CD4-positive, alpha-beta T cell treated with Interleukin-6 at 100 ng/mL for 8 hours (primary cell): ENCODE data around the gene VSIG10L.

ENCODE experiments used
- DNase-seq: peaks from one replicate; pipeline ENCODE4 v3.0.0-alpha.2; 2020; ENCODE audit warnings: mixed read lengths, low spot score

Gene VSIG10L

DNA sequence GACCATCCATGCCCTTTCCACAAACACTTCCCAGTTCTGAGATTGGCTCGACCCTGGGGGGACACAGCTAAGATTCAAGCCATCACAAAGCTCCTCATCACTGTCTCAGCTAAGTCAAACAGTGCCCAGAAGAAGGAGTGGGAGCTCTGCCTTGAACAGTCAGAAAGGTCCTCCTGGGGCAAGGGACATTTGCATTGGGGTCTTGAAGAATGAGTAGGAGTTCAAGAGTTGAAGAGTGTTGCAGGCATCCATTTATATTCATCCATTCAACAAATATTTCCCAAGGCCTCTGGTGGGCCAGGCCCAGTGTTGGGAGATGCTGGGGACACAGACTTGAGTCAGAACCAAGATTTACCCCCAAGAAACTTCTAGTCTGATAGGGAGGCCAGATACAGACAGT lies 24.0 kb downstream of the VSIG10L start:
- DNase-seq = no peak

DNA sequence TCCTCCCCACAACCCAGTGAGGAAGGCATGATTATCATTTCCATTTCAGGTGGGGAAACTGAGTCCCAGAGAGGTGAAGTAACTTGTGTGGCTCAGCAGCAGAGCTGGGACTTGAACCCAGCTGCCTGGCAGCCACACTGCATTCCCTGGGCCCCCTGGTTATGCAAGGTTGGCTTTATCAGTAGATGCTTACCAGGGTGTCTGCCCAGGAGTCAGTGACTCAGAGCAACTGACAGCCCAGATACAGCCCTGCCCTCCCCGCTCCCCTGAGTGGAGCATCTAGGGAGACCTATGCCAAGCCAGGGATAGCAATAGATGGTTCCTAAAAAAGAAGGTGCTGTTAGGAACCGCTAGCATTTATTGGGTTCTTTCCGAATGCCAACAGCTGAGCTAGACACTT lies 24.6 kb downstream of the VSIG10L start:
- DNase-seq = no peak

DNA sequence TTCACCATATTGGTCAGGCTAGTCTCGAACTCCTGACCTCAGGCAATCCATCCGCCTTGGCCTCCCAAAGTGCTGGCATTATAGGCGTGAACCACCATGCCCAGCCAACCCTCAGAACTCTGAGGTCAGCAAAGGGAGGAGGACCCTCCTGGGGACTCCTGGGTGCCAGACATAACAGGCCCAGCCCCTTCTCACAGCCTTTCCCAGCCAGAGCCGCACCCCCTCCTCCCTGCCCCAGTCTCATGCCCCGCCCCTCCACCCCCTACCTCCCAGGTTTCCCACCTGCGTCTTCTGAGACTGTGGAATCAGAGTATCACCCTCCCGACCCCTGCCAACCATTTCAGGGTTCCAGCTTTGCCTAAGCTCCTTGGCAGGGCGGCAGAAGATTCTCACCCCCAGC lies 25.3 kb downstream of the VSIG10L start:
- DNase-seq = no peak

DNA sequence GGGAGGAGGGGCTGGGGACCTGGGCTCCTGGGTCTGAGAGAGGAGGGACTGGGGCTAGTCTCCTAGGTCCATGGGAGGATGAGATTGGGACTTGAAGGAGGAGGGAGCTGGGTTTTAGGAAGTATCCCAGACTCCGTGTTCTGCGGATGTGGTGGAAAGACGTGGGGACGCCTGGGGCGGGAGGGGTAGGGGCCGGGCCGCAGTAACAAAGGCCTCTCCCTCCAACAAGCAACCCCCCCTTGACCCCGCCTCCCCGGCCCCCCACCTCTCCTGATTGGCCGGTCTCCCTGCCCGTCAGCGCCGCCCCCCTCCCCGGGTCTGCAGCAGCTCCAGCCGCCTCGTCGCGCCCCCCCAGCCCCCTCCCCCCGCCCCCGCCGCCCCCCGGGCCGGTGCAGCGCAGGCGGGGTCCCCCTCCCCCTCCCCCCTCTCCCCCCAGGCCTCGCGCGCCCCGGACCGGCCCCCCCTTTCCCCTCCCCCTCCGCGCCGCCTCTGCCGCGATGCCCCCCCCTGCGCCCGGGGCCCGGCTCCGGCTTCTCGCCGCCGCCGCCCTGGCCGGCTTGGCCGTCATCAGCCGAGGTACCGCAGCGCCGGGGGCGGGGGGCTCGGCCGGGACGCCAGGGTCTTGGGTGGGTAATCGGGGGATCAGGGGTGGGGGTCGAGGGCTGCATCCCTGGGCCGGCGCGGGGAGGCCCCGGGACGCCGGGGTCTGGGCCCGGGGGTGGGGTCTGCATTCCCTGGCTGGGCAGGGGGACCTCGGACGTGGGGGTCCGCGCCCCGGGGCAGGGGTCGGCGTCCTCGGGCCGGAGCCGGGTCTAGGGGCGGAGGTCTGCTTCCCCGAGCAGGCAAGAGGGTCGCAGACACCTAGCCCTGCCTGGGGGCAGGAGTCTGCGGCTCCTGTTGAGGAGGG lies 30.3 kb downstream of the VSIG10L start, which contains the start of gene IGLON5:
IGLON5 (plus strand) TSS at position 294 of the 907 bp plus-strand sequence; CDS start at position 498, 204 bp downstream.
- DNase-seq = no peak

DNA sequence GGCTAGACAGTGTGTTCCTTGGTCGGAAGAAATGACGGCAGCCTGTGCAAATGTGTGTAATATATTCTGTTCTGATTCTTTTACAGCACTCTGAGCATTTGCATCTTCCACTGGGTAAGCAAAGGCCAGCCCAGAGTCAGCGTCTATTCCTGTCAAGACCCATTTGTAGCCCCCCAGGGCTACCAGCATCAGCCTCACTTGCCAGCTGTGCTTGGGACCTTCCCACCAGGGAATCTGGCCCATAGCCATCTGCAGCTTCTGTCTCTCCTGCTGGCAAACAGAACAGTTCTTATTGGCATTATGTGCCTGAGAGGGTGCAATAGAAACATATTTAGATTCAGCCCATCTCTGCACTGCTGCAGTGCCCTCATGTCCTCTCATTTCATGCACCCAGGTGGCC lies 36.5 kb downstream of the VSIG10L start:
- no peak for DNase-seq

DNA sequence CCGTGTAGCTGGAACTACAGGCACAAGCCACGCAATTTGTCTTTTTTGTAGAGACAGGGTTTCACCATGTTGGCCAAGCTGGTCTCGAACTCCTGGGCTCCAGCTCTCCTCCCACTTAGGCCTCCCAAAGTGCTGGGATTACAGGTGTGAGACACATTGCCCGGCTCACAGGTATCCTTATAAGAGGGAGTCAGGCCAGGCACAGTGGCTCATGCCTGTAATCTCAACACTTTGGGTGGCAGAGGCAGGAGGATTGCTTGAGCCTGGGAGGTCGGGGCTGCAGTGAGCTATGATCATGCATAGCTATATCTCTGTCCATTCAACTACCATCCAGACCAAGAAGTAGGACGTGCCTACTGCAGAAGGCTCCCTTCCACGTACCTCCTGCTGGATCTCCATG lies 40.7 kb downstream of the VSIG10L start:
- DNase-seq = no peak

DNA sequence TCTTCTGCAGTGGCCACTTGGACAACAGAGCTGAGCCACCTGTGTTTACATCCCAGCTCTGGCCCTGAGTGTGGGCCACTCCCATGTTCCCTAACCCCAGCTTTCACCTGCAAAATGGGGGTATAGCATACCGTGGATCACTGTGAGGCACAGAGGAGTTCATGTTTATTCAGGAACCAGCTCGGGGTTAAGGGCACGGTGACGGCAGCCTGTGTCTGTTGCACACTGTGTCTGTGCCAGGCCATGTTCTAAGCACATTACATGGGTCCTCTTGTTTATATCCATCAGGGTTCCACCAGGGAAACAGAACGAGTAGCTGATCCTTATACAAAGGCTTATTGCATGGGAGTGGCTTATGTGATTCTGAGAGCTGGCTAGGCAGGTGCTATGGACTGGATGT lies 44.5 kb downstream of the VSIG10L start:
- no peak for DNase-seq

DNA sequence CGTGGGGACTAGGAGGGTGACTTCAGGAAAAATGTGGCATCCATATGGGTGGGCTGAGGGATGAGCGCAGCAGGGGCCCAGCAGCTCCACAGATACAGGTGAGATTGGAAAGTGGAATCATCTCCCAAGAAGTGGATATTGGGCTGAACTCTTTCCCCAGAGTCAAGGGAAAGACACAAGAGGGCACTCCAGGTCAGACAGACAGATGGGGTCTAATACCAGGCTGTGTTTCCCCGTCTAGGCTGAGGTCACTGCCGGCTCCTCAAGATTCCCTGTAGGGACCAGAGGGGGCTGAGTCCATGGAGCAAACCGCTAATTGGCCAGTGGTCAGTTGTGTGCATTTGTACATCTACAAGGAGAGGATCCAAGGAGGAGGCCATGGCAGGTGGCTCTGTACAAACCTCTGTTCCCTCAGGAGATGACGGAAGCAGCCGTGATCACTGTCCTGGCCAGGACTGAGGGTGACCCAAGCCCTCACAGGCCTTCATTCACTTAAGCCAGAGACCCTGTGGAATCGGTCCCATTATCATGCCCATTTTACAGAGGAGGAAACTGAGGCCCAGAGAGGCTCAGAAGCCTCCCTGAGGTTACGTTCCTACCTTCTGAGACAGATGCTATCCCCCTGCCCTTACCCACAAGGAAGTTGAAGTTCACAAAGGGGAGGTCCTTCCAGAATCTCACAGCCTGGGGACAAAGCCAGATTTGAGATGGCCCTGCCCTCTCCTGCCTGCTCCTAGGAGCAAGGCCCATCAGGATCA lies 45.4 kb downstream of the VSIG10L start:
- DNase-seq = no peak

DNA sequence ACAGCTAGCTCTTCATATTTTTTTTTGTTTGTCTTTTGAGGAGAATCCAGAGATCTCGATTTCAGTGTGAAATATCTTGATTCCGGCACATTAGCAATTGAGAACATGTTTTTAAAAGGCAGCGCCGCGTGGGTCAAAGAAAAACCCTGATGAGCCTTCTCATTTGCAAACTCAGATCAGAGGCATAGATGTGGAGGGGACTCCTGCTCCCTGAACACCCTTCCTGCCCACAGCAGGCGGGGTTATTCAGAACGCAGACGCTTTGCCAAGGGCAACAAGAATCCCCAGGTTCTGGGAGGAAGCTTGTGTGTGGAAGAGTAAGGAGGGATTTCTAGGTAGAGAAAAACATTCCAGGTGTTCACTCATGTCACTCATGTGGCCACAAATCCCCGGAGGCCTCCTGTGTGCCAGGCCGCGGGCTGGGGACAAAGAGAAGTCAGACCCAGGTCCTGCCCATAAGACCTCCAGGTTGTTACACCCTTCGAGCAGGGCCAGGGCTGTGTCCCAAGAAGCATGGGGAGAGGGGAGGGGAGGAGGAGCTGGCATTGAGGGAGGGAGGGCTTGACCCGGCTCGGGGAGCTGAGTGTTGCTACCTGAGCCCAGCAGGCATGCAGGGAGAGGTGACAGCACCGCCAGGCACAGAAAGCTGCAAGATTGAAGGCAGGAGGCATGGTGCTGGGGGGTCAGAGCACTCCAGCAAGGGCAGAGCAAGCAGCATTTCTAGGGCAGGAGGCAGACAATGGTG lies 46.4 kb downstream of the VSIG10L start:
- no peak for DNase-seq

DNA sequence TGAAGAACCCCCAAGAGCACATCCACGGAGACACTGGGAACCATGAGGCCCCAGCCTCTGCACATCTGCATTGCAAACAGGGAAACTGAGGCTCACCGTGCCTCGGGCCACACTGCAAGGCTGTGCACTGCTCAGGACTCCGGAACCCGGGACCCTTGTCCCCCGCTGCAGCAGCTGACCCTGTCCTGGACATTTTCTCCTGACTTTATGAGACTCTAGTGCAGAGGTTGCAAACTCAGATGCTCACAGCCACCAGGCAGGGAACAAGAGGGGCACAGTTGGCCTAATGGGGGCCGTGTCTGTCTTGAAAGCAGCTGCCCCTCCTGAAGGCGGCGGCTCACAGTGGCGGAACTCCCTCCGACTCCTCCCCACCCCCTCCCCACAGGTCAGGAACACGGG lies 47.0 kb downstream of the VSIG10L start:
- no peak for DNase-seq

DNA sequence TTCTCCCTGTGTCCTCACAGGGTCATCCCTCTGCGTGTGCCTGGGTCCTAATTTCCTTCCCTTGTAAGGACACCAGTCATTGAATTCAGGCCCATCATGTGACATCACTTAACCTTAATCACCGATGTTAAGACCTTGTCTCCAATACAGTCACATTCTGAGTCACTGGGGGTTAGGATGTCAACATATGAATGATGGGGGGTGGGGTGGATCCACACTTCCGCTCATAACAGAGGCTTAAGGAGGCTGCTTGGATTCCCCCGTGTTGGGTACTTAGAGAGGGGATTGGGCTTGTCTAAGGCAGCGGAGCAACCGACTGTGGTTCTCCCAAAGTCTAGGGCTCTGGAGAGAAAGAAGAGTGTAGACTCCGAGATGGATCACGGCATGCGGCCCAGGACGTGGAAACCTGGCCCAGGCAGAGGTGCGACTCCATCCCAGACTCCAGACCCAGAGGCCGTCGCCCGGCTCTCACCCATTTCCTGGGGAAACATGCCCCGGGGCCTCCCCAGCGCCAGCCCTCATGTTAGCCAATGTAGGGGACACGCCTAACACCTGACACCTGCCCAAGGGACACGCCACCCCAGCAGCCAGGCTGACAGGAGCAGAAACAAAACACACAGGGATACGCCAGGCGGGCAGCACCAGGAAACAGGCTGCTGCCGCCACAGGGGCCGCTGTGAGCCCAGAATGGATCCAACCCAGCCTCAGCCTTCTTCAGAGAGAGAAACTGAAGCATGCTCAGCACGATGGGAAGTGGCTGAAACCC lies 47.5 kb downstream of the VSIG10L start:
- no peak for DNase-seq

DNA sequence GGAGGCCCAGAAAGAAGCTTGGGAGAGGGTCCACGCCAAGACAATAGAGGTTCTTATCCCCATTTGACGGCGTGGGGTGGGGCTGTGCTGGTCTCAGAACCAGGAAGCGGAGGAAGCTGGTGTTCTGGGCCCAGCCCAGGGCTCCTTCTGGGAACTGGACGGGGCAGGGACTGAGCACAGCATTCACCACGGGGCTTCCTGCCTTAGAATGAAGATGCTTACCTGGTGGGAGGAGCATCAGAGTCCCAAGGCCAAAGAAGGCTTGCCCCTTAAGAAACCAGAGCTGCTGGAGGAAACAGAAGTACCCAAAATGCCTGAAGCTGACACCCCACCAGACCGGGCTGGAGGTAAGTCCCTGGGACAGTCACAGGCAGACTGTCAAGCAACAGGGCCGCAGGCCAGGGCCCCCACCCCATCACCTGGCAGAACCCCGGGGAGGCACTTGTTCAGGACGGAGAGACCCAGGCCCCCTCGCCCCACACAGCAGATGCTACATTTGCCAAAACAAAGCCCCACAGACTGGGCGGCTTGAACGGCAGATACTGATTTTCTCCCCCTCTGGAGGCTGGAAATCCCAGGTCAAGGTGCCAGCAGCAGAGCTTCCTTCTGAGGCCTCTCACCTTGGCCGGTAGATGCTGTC lies 48.2 kb downstream of the VSIG10L start:
- DNase-seq = no peak

DNA sequence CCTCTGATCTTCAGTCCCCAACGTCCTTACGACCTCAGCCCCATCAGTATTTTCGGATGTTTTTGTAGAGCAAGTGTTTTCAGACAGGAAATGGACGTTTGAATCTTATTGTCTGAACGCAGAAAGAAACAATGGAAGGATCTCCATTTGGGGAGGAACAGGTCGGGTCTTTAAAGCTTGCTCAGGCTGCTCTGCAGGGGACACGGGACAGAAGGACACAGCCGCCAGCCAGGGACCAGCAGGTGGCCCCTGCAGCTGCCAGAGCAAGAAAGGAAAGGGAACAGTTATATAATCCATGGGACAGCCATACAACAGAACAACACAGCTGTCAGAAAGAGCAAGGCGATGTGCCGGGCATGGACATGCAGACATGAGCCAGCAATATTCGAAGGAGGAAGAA lies 49.0 kb downstream of the VSIG10L start:
- DNase-seq = no peak

DNA sequence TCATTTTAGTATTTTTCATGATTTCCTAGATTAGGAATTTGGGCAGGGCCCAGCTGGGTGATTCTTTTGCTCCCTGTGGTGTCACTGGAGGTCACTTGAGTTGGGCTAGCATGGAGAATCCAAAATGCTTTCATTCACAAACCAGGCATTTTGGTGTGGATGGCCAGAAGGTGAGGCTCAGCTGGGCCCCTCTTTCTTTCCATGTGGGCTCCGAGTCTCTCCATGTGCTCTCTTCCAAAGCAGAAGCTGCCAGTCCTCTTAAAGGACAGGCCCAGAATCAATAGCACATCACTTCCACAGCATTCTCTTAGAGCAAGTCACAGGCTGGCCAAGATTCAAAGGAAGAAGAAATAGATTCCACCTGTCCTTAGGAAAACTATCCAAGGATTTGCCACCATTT lies 52.3 kb downstream of the VSIG10L start:
- DNase-seq = no peak

DNA sequence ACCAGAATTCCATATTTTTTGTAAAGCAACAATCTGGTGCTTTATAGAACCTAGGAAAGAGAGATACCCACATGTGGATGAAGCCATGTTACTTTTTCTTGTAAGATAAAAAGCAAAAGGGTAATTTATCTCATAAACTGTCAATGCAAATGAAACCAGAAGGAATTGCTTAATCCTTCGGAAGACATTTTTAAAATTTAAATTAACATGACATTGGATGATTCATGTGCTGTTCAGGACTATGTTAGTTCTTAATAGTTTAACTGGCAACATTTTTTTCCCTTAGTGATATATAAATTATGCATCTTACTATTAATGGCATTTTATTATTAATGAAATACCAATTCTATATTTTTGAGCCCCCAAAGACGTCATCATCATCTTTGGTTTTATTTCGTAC lies 56.3 kb downstream of the VSIG10L start:
- no peak for DNase-seq

DNA sequence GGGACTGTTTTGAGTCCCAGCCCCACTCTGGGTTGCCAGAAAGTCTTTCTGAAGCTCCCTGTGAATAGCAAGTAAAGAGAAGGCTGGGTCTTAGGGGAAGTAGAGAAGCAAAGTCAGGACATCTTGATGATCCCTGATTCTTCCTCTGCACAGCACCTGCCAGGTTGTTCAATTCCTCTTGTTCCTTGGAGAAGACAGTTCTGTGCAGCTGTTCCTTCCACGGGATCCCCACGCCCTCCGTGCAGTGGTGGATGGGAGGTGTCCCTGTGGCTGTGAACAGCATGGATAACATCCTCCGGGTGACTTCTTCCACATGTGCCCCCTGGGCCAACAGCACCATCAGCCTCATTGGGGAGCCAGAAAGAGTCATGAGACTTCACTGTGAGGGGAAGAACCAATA lies 59.6 kb downstream of the VSIG10L start:
- no peak for DNase-seq
